BLaER1 treated with 17β-estradiol and CSF1 and Interleukin-3, amounts not matched to agents 10 nM and 100 nM (cell line): ENCODE results near the gene INPP5A.
A peak's percentile ranks its signal among the peaks of the same experiment; 100 is the strongest.

Source experiments
- H3K27ac ChIP-seq, 11 experiments: shearing (Covaris generic); formaldehyde crosslinking; 2 replicates each; pipeline ENCODE4 v1.8.1; 2022
- H3K27me3 ChIP-seq, 11 experiments: shearing (Covaris generic); formaldehyde crosslinking; 2 replicates each; pipeline ENCODE4 v1.8.1; 2022
- H3K36me3 ChIP-seq, 11 experiments: shearing (Covaris generic); formaldehyde crosslinking; 2 replicates each; pipeline ENCODE4 v1.8.1; 2022
- H3K4me1 ChIP-seq, 10 experiments: shearing (Covaris generic); formaldehyde crosslinking; 2 replicates each; pipeline ENCODE4 v1.8.1; 2022
- H3K4me2 ChIP-seq, 11 experiments: shearing (Covaris generic); formaldehyde crosslinking; 2 replicates each; pipeline ENCODE4 v1.8.1; 2022
- H3K4me3 ChIP-seq, 10 experiments: shearing (Covaris generic); formaldehyde crosslinking; 2 replicates each; pipeline ENCODE4 v1.8.1; 2022
- H3K9ac ChIP-seq, 11 experiments: shearing (Covaris generic); formaldehyde crosslinking; 2 replicates each; pipeline ENCODE4 v1.8.1; 2022
- H3K9me3 ChIP-seq, 11 experiments: shearing (Covaris generic); formaldehyde crosslinking; replicated peaks in 1 of 11; 2 replicates each; pipeline ENCODE4 v1.8.1; 2022
- H4K20me1 ChIP-seq, 11 experiments: shearing (Covaris generic); formaldehyde crosslinking; 2 replicates each; pipeline ENCODE4 v1.8.1; 2022
- Cebpa-rat ChIP-seq, 11 experiments: shearing (Covaris generic); IDR thresholded peaks; 2 replicates each; pipeline ENCODE4 v1.8.1; 2022

The INPP5A gene

DNA sequence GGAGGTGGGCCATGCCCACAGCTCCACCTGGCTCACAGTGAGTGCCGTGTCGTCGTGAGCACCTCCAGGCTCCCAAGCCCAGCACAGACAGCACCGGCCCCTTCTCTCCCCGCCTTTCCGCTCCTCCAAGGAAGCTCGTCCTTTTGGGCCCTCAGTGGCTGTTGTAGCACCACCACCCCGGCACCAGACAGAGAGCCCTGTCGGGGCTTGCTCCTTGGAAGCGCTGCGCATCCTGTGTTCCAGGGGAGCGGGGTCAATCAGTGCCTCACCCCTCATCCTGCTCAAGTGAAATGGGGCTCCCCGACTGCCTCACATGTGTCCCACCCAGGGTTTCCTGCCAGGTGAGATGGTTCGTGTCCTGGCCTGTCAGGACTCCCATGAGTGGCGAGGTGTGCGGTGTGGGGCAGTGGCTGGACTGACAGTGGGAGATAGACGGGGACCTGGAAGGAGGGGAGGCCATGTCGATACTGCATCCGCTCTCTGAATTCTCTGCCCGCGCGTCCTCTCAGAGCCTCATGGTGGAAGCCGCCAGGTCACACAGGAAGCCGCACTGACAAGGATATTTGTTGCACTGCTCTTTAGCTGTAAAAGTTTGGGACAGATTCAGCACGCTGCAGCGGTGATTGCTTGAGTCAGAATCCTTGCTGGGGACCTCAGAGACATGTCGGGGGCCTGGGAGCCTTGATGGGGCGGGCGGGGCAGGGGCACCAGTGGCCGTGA is 107.1 kb downstream of the INPP5A start:
- Histone ChIP-seq H3K9me3 (peaks cover 0 to 17% (median 7%) of the 10 kb centered on the region in 11 experiments; a peak in 18 of 22 replicates), H3K9ac (peak overlapping the region in 1 of 11 experiments; percentile 41; a peak in 1 of 22 replicates), H3K27me3 (peaks cover 6 to 38% (median 26%) of the 10 kb centered on the region in 11 experiments; a peak in 18 of 22 replicates), H3K36me3 (peaks cover 0 to 47% (median 12%) of the 10 kb centered on the region in 11 experiments; a peak in 14 of 22 replicates), H3K4me1 (peaks cover 8 to 55% (median 47%) of the 10 kb centered on the region in 10 experiments; a peak in 19 of 20 replicates), H3K4me2 (peak overlapping the region in 8 of 11 experiments; percentile 29 to 78 (median 60); a peak in 15 of 22 replicates), H3K4me3 (no peak overlapping the region), H3K27ac (no peak overlapping the region), H4K20me1 (peaks cover 30 to 100% (median 98%) of the 10 kb centered on the region in 11 experiments; a peak in 20 of 22 replicates)
- TF ChIP-seq Cebpa-rat (IDR thresholded peaks at IDR 0.05), result no peak

DNA sequence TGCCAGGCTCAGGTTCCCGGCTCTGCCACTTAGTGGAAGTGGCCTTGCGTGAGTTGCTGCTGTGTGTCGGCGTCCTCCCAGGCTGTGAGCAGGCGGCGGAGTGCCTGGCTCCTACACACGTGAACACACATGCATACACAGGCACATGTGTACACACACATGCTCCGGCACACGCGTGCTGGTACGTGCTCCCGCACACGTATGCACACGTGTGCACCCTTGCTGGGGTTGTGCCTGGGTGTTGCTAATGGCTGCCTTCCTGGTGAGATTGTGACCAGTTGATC is 107.6 kb downstream of the INPP5A start:
- Histone ChIP-seq H3K27me3 (peaks cover 6 to 33% (median 24%) of the 10 kb centered on the region in 11 experiments; a peak in 18 of 22 replicates), H3K9ac (no peak overlapping the region), H4K20me1 (peaks cover 30 to 100% (median 98%) of the 10 kb centered on the region in 11 experiments; a peak in 20 of 22 replicates), H3K36me3 (peaks cover 0 to 52% (median 14%) of the 10 kb centered on the region in 11 experiments; a peak in 17 of 22 replicates), H3K9me3 (peaks cover 0 to 12% (median 2%) of the 10 kb centered on the region in 11 experiments; a peak in 17 of 22 replicates), H3K27ac (no peak overlapping the region), H3K4me1 (peaks cover 8 to 53% (median 47%) of the 10 kb centered on the region in 10 experiments; a peak in 19 of 20 replicates), H3K4me2 (no peak overlapping the region), H3K4me3 (no peak overlapping the region)
- no peak for TF ChIP-seq Cebpa-rat (IDR thresholded peaks at IDR 0.05)

DNA sequence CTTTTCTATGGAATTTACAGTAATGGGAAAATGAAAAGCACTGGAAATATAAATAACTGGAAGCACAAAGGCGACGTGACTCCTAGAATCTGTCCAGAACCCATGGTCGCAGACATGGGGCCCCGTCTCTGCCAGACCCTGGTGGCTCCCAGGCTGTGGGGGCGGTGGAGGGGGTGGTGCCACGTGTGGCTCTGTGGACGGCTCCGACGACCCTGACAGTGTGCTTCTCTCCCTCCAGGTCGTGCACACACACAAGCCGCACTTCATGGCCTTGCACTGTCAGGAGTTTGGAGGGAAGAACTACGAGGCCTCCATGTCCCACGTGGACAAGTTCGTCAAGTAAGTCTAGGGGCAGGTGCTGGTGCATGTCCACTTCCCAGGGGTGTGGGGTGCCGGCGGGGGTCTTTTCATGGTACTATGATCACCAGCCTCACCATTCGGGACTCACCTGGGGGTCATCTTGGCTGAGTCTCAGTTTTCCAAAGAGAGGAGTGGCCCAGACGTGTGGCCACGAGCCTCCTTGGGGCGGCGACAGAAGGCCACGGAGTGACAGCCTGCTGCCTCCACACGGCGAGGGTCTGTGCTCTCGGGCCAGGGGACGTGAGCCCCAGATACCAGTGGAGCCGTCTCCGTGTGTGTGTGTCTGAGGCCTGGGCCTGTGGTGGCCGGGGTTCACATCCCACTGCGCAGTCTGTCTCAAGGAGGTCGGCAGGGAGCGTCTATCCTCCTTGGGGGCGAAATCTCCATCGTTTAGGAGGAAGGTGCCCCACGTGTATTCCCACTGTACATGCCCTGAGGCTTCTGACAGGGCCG is 108.2 kb downstream of the INPP5A start:
- no peak overlapping the region for H3K27ac ChIP-seq
- TF ChIP-seq Cebpa-rat (IDR thresholded peaks at IDR 0.05), result no peak
- H4K20me1 ChIP-seq, result peaks cover 24 to 100% (median 98%) of the 10 kb centered on the region in 11 experiments; a peak in 20 of 22 replicates
- H3K36me3 ChIP-seq, result peaks cover 0 to 59% (median 20%) of the 10 kb centered on the region in 11 experiments; a peak in 17 of 22 replicates
- H3K4me3 ChIP-seq, result no peak overlapping the region
- peaks cover 6 to 27% (median 18%) of the 10 kb centered on the region in 11 experiments; a peak in 18 of 22 replicates for H3K27me3 ChIP-seq
- H3K4me1 ChIP-seq, result peaks cover 8 to 52% (median 46%) of the 10 kb centered on the region in 10 experiments; a peak in 19 of 20 replicates
- peak overlapping the region in 9 of 11 experiments; percentile 40 to 64 (median 57); a peak in 17 of 22 replicates for H3K4me2 ChIP-seq
- H3K9me3 ChIP-seq, result peaks cover 0 to 8% (median 0%) of the 10 kb centered on the region in 11 experiments; a peak in 1 of 22 replicates
- H3K9ac ChIP-seq, result no peak overlapping the region

DNA sequence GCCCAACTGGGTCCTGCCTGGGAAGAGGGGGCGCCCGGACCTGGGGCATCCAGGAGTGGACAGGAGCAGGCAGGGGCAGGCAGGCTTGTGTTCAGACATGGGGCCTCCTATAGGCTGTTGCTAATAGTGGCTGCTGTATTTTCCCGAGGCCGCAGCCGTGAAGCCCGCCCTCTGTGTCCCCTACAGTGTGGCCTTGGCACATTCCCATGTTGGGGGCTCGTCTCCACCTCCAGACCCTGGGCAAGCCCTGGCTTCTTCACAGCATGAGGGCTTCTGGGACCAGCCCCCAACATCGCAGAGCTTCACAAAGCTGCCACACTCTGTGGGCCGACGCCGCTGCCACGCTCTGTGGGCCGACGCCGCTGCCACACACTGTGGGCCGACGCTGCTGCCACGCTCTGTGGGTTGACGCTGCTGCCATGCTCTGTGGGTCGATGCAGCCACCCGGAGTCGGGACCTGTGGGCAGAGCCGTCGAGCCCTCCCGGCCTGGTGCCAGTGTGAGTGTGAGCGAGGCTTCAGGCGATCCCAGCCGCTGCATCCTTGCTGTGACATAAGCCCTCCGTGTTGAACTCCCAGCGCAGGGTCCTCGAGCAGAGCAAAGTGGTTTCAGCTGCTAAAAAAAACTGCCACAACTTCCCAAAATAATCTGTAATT is 109.0 kb downstream of the INPP5A start:
- peaks cover 0 to 8% (median 0%) of the 10 kb centered on the region in 11 experiments; a peak in 1 of 22 replicates for H3K9me3 ChIP-seq
- peaks cover 0 to 66% (median 21%) of the 10 kb centered on the region in 11 experiments; a peak in 17 of 22 replicates for H3K36me3 ChIP-seq
- H3K4me3 ChIP-seq, result no peak overlapping the region
- H3K4me2 ChIP-seq, result peak overlapping the region; percentile 20 to 64 (median 53); a peak in 19 of 22 replicates
- no peak overlapping the region for H3K27ac ChIP-seq
- no peak for TF ChIP-seq Cebpa-rat (IDR thresholded peaks at IDR 0.05)
- H3K9ac ChIP-seq, result peak overlapping the region in 1 of 11 experiments; percentile 26; a peak in 1 of 22 replicates
- peaks cover 8 to 48% (median 41%) of the 10 kb centered on the region in 10 experiments; a peak in 19 of 20 replicates for H3K4me1 ChIP-seq
- peaks cover 18 to 100% (median 98%) of the 10 kb centered on the region in 11 experiments; a peak in 20 of 22 replicates for H4K20me1 ChIP-seq
- peaks cover 6 to 20% (median 12%) of the 10 kb centered on the region in 11 experiments; a peak in 17 of 22 replicates for H3K27me3 ChIP-seq

DNA sequence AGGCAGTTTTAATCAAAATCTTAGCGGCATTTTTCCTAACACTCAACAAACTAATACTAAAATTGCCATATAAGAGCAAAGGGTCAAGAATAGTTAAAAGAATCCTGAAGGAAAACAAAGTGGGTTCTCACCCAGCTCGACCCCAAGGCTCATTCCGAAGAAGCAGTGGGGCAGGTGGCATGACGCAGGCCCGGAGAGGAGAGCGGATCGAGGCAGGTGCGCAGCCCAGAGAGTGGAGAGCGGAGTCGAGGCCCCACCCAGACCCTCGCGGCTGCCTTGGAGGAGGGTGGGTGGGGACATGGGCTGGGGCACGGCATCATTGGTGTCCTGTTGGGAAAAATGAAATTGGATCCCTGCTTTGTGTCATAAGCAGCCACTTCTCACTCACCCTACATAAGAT is 109.8 kb downstream of the INPP5A start:
- no peak overlapping the region for H3K9ac ChIP-seq
- no peak for TF ChIP-seq Cebpa-rat (IDR thresholded peaks at IDR 0.05)
- peaks cover 10 to 100% (median 98%) of the 10 kb centered on the region in 11 experiments; a peak in 20 of 22 replicates for H4K20me1 ChIP-seq
- H3K4me2 ChIP-seq, result peak overlapping the region in 4 of 11 experiments; percentile 46 to 64 (median 54); a peak in 2 of 22 replicates
- no peak overlapping the region for H3K27ac ChIP-seq
- peaks cover 2 to 75% (median 26%) of the 10 kb centered on the region in 11 experiments; a peak in 19 of 22 replicates for H3K36me3 ChIP-seq
- peaks cover 3 to 13% (median 4%) of the 10 kb centered on the region in 11 experiments; a peak in 16 of 22 replicates for H3K27me3 ChIP-seq
- H3K4me3 ChIP-seq, result no peak overlapping the region
- peaks cover 0 to 8% (median 0%) of the 10 kb centered on the region in 11 experiments; a peak in 1 of 22 replicates for H3K9me3 ChIP-seq
- H3K4me1 ChIP-seq, result peaks cover under 1 to 39% (median 32%) of the 10 kb centered on the region in 10 experiments; a peak in 19 of 20 replicates

DNA sequence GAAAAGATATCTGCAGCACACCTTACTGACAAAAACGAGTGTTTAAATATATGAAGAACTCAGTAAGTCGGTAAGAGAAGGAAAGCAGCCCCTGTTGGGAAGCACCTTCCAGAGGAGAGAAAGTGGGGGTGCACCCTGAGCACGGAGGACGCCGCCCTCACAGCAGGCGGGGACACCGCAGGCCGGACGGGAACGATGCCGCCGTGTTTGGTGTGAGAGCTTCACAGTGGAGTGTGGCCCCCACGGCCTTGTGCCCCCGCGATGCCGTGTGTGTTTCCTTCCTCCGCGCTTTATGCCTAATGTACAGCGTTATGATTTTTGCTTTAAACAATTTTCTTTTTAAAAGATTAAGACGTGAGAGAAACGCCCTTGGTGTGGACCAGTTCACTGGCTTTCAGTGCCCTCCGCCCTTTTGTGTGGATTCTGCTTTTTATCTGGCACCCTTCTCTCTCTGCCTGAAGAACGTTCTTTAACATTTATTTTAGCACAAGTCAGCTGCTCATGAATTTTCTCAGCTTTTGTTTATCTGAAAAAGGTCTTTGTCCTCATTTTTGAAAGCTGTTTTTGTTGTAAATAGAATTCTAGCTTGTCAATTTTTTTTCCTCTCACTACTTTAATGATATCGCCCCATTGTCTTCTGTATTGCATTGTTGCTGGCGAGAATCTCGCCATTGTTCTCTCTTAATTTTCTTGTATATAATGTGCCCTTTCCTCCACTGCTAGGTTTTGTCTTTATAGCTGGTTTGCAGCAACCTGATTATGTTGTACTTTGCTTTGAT is 110.7 kb downstream of the INPP5A start:
- H3K9me3 ChIP-seq, result peaks cover 0 to 8% (median 0%) of the 10 kb centered on the region in 11 experiments; a peak in 1 of 22 replicates
- peaks cover 1 to 100% (median 98%) of the 10 kb centered on the region in 11 experiments; a peak in 20 of 22 replicates for H4K20me1 ChIP-seq
- no peak overlapping the region for H3K27ac ChIP-seq
- H3K36me3 ChIP-seq, result peaks cover 10 to 83% (median 30%) of the 10 kb centered on the region in 11 experiments; a peak in 19 of 22 replicates
- H3K27me3 ChIP-seq, result peaks cover 0 to 4% (median 0%) of the 10 kb centered on the region in 11 experiments; a peak in 2 of 22 replicates
- H3K4me2 ChIP-seq, result no peak overlapping the region
- H3K4me1 ChIP-seq, result peaks cover 0 to 33% (median 28%) of the 10 kb centered on the region in 10 experiments; a peak in 18 of 20 replicates
- TF ChIP-seq Cebpa-rat (IDR thresholded peaks at IDR 0.05), result no peak
- no peak overlapping the region for H3K4me3 ChIP-seq
- no peak overlapping the region for H3K9ac ChIP-seq

DNA sequence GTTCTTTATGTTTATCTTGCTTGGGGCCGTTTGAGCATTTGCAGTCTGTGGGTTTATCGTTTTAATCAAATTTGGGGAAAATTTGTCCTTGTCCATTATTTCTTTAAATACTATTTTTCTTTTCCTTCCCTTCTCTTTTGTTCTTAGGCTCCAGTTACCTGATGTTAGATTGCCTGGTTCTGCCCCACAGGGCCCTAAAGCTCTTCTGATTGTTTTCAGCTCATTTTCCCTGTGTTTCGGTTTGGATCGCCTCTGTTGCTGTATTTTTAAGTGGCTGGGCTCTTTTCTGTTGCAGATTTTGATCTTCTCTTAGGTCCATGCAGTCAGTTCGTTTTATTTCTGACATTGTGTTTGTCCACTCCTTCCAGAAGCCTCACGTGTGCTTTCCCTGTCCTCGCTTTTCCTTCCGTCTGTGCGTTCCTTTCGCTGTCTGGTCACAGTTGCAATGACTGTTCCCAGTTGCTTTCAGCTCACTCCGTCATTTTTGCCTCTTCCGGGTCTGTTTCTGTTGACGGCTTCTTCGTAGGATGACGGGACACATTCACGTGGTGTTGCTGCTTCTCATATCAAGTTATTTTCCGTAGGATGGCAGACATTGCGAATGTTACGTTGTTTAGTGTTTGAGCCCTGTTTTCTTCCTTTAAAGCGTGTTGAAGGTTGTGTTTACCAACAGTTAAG is 111.4 kb downstream of the INPP5A start:
- H3K4me3 ChIP-seq, result no peak overlapping the region
- no peaks in the 10 kb centered on the region for H3K27me3 ChIP-seq
- no peak overlapping the region for H3K9ac ChIP-seq
- no peak overlapping the region for H3K4me2 ChIP-seq
- H3K27ac ChIP-seq, result no peak overlapping the region
- peaks cover 0 to 26% (median 22%) of the 10 kb centered on the region in 10 experiments; a peak in 18 of 20 replicates for H3K4me1 ChIP-seq
- H3K36me3 ChIP-seq, result peaks cover 11 to 90% (median 30%) of the 10 kb centered on the region in 11 experiments; a peak in 19 of 22 replicates
- peaks cover 0 to 8% (median 0%) of the 10 kb centered on the region in 11 experiments; a peak in 1 of 22 replicates for H3K9me3 ChIP-seq
- H4K20me1 ChIP-seq, result peaks cover 0 to 100% (median 98%) of the 10 kb centered on the region in 11 experiments; a peak in 20 of 22 replicates
- no peak for TF ChIP-seq Cebpa-rat (IDR thresholded peaks at IDR 0.05)
